ENCODE measurements around the gene ATPAF2.

The ATPAF2 gene

GRCh38 chr17:18038861-18039534 is at the start of gene ATPAF2, which contains the start of gene GID4:
Gene ATPAF2 (minus strand): TSS chr17:18039168. CDS start chr17:18039013, 155 bp downstream.
Gene GID4 (plus strand): TSS chr17:18039408. CDS start chr17:18039465, 57 bp downstream.
- DNase-seq (ENCODE audit: insufficient read length, low spot score) (peak; percentile 90), FAIRE-seq (no peak)
- TF ChIP-seq, protein P1, sequence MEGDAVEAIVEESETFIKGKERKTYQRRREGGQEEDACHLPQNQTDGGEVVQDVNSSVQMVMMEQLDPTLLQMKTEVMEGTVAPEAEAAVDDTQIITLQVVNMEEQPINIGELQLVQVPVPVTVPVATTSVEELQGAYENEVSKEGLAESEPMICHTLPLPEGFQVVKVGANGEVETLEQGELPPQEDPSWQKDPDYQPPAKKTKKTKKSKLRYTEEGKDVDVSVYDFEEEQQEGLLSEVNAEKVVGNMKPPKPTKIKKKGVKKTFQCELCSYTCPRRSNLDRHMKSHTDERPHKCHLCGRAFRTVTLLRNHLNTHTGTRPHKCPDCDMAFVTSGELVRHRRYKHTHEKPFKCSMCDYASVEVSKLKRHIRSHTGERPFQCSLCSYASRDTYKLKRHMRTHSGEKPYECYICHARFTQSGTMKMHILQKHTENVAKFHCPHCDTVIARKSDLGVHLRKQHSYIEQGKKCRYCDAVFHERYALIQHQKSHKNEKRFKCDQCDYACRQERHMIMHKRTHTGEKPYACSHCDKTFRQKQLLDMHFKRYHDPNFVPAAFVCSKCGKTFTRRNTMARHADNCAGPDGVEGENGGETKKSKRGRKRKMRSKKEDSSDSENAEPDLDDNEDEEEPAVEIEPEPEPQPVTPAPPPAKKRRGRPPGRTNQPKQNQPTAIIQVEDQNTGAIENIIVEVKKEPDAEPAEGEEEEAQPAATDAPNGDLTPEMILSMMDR (IDR thresholded peaks at IDR 0.05; ENCODE audit: insufficient read depth, missing control alignments) = no peak

GRCh38 chr17:18087610-18088491 is 48.9 kb upstream of the ATPAF2 start, which contains the start of gene DRG2:
Gene DRG2 (plus strand): TSS chr17:18087948. CDS start chr17:18088024, 76 bp downstream.
- FAIRE-seq = no peak
- DNase-seq (ENCODE audit: insufficient read length, low spot score) = peak; percentile 96
- TF ChIP-seq, protein P1 (IDR thresholded peaks at IDR 0.05; ENCODE audit: insufficient read depth, missing control alignments) = no peak

- DNase-seq (ENCODE audit: insufficient read length, low spot score) (no peak), FAIRE-seq (no peak)
Measured at GRCh38 chr17:18084256-18084655, 45.3 kb upstream of the ATPAF2 start.

DNA sequence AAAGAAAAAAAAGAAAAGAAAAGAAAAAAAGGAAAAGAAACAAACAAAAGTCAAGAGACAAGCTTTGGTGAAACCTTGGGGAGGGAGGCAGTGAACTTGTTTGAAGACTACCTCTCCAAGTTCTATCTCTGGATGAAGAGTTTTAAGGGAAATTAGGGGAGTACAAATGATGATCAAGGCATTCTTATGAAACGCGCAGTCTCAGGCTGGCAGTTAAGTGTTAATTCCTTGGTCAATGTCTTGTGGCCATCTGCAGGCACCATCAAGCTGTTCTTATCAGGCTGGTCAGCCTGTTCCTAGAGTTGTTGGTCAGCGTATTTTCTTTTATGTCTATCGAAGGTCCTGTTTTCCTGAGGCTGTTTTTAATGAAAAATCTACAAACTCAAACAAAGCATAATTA is 40.6 kb upstream of the ATPAF2 start:
- DNase-seq (ENCODE audit: insufficient read length, low spot score) = no peak

More at GRCh38 chr17:18084256-18084655, 45.3 kb upstream of the ATPAF2 start:
- TF ChIP-seq, protein P1 (IDR thresholded peaks at IDR 0.05; ENCODE audit: insufficient read depth, missing control alignments) = no peak

DNA sequence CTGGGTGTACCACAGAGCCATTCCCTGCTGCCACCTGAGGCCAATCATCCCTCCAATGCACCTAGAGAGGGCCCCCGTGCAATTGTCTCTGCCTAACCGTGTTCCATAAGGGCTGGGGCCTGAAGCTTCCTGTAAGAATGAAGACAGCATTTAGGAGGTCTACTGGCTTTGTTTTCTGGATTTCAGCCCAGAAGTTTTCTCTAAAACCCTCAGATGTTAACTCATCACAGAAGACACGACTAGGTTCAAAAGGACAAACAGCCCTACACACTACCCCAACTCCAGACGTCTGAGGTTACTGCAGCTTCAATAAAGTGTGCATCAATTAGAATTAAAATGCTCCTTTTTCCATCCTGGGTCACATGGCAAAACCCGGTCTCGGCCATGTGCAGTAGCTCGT is 38.0 kb upstream of the ATPAF2 start:
- no peak for DNase-seq (ENCODE audit: insufficient read length, low spot score)
- FAIRE-seq = no peak
- TF ChIP-seq, protein P1 (IDR thresholded peaks at IDR 0.05; ENCODE audit: insufficient read depth, missing control alignments) = no peak

More for the DNA sequence above, 40.6 kb upstream of the ATPAF2 start:
- TF ChIP-seq, protein P1 (IDR thresholded peaks at IDR 0.05; ENCODE audit: insufficient read depth, missing control alignments) = no peak
- no peak for FAIRE-seq

DNA sequence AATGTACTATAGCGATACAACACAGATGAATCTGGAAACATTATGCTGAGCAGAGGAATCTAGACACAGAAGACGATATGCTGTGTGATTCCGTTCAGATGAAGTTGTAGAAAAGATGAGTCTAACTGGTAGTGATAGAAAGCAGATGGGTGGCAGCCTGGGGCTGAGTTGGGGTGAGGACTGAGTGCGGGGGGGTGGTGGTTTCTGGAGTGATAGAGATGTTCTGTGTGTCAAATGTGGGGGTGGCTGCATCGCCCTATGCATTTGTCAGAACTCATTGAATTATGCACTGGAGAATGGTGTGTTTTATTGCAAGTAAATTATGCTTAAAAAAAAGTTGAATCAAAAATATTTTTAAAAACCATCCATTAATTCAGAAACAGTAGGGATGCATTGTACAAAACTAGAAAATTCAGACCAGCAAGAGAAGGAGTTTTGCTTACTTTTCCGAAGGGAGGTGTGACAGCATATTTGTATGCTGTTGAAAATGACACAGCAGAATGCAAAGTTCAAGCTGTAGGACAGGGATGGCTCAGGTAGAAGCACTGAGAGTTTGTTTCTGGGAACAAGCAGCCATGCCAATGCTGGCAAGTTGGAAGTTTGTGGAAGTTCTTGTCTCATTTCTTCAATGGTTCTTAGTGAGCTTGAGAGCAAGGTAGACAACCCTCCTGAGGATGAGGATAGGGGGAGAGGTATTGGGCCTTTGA is 35.8 kb upstream of the ATPAF2 start:
- FAIRE-seq (no peak), DNase-seq (ENCODE audit: insufficient read length, low spot score) (no peak)
- TF ChIP-seq, protein P1 (IDR thresholded peaks at IDR 0.05; ENCODE audit: insufficient read depth, missing control alignments) = no peak
